Measurements from ENCODE around the gene MORN1.

The MORN1 gene

DNA sequence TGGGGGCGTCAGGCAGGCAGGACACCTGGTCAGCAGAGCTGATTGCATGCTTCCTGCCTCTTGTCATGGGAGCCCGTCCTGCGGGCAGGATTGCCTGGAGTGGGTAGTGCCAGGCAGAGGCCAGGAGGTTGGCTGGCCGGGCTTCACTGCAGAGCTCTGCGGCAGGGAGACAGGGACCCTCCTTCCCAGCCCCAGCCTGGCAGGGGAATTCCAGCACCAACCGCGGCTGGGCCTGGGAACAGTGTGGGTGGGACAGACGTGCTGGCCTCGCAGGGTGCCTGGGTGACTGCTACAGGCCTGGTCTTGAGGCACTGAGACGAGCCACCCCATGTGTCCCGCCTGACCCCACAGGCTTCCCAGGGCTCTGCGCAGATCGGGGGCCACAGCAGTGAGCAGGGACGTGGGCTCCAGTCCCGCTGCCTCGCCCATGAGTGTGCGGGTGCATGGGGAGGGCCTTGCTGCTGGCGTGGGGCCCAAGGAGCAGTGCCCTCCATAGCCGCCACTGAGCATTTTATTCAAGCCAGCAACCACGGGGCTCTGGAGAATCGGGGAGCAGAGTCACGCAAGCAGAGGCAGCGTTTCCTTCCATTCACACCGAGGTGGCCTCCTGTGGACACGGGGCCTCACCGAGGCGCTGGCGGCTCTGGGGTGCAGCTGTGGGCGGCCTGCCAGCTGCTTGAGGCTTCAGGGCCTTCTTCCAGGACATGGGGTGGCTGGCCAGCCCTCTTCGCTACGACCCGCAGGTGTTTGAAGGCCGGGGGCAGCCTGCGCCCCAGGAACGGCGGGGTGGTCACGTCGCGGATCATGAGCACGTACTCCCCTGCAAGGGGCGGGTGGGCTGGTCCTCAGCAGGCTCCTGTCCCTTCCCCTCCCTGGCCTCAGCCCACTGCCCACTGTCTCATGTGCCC lies 70.3 kb downstream of the MORN1 start:
- H3K27me3 ChIP-seq, result no peaks in the 10 kb centered on the region
- no peak for DNase-seq
- TF ChIP-seq, protein P1, sequence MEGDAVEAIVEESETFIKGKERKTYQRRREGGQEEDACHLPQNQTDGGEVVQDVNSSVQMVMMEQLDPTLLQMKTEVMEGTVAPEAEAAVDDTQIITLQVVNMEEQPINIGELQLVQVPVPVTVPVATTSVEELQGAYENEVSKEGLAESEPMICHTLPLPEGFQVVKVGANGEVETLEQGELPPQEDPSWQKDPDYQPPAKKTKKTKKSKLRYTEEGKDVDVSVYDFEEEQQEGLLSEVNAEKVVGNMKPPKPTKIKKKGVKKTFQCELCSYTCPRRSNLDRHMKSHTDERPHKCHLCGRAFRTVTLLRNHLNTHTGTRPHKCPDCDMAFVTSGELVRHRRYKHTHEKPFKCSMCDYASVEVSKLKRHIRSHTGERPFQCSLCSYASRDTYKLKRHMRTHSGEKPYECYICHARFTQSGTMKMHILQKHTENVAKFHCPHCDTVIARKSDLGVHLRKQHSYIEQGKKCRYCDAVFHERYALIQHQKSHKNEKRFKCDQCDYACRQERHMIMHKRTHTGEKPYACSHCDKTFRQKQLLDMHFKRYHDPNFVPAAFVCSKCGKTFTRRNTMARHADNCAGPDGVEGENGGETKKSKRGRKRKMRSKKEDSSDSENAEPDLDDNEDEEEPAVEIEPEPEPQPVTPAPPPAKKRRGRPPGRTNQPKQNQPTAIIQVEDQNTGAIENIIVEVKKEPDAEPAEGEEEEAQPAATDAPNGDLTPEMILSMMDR (IDR thresholded peaks at IDR 0.05; ENCODE audit: low read depth, low read length), result no peak
- no peaks in the 10 kb centered on the region for H3K36me3 ChIP-seq
- H3K4me1 ChIP-seq, result peaks cover 1% of the 10 kb centered on the region; the same call in 1 of the 2 replicates
- no peaks in the 10 kb centered on the region for H3K9me3 ChIP-seq
- no peak overlapping the region for H3K4me3 ChIP-seq (ENCODE audit: low read depth, low read length)

DNA sequence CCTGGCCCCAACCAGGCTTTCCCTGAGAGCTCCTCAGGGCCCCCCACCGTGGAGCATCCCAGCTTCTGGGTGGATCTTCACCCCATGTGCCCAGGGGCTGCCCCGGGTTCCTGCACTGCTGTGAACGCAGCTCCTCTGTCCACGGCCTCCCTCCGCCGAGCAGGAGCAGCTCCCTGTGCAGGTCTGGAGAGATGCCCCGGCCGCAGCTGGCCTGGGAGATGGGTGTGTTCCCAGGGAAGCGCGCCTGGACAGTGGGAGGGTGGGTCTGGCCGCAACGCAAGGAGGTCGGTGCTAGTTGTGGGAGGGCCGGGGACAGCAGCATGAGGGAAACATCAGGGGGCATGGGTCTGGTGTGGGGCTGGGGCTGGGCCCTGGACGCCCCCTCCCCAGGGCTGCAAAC lies 71.3 kb downstream of the MORN1 start:
- peaks cover 4% of the 10 kb centered on the region; the same call in 1 of the 2 replicates for H3K4me1 ChIP-seq
- TF ChIP-seq, protein P1 (IDR thresholded peaks at IDR 0.05; ENCODE audit: low read depth, low read length), result no peak
- H3K36me3 ChIP-seq, result no peaks in the 10 kb centered on the region
- no peaks in the 10 kb centered on the region for H3K27me3 ChIP-seq
- H3K4me3 ChIP-seq (ENCODE audit: low read depth, low read length), result no peak overlapping the region
- H3K9me3 ChIP-seq, result no peaks in the 10 kb centered on the region
- DNase-seq, result no peak

DNA sequence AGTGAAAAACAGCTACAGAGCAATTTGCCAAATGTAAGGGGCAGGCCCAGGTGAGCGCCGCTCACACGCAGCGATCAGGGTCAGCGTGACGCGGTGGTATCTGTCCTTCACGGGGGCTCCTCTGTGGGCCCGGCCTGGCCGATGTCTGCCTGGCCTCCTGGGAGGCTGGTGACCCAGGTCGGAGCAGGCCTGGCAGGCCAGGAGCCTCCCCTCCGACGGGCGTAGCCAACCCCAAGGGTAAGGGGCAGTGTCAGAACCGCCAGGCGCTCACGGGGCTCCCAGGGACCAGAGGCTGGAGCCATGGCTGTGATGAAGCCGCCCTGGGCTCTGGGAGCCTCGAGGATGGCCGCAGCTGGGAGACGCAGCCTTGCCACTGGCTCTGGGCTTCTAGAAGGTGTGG lies 72.1 kb downstream of the MORN1 start:
- H3K4me3 ChIP-seq (ENCODE audit: low read depth, low read length), result no peak overlapping the region
- no peaks in the 10 kb centered on the region for H3K36me3 ChIP-seq
- TF ChIP-seq, protein P1 (IDR thresholded peaks at IDR 0.05; ENCODE audit: low read depth, low read length), result no peak
- H3K27me3 ChIP-seq, result no peaks in the 10 kb centered on the region
- DNase-seq, result no peak
- no peaks in the 10 kb centered on the region for H3K9me3 ChIP-seq
- peaks cover 4% of the 10 kb centered on the region; the same call in 1 of the 2 replicates for H3K4me1 ChIP-seq

DNA sequence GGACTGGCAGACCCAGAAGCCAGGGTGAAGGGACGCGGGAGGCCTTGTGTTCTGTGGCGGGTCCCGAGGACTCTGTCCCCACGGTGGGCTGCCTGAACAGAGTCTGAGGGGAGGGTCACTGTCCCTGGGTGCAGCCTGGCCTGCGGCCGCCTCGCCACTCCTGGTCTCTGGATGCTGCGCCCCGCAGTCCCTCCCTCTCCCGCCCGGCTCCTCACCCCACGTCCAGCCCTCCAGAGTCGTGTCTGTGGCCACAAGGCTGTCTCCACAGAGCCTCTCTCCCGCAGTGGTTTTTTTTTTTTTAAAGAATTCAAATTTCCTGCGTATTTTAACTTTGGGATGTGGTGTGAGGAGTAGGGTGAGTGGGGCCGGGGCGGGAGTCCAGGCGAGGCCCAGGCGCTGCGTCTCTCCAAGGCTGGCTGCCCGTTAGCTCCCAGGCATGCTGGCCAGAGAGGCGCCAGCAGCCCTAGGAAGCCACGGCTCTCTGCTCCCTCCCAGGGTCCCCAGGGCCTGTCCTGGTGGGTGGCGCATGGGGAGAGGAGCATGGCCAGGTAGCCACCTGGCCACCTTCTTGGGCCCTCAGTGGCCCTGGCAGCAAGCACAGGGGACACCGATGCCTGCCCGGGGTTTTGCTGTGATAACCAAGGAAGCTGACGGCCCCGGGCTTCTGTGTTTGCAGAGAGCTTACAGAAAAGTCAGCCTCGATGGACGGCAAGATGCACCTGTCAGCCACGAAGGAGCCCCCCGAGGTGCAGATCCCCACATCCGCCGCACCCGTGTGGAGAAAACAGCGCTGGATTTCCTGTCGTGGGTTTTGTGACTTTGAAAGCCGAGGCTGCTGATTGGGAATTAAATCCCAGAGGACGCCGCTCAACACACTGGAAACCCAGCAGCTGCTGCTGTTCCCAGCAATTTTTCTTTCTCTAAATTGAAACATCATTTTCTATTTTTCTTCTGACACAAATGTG lies 72.8 kb downstream of the MORN1 start:
- Histone ChIP-seq H3K4me1 (peaks cover 4% of the 10 kb centered on the region; the same call in 1 of the 2 replicates), H3K27me3 (no peaks in the 10 kb centered on the region)
- TF ChIP-seq, protein P1 (IDR thresholded peaks at IDR 0.05; ENCODE audit: low read depth, low read length), result no peak

DNA sequence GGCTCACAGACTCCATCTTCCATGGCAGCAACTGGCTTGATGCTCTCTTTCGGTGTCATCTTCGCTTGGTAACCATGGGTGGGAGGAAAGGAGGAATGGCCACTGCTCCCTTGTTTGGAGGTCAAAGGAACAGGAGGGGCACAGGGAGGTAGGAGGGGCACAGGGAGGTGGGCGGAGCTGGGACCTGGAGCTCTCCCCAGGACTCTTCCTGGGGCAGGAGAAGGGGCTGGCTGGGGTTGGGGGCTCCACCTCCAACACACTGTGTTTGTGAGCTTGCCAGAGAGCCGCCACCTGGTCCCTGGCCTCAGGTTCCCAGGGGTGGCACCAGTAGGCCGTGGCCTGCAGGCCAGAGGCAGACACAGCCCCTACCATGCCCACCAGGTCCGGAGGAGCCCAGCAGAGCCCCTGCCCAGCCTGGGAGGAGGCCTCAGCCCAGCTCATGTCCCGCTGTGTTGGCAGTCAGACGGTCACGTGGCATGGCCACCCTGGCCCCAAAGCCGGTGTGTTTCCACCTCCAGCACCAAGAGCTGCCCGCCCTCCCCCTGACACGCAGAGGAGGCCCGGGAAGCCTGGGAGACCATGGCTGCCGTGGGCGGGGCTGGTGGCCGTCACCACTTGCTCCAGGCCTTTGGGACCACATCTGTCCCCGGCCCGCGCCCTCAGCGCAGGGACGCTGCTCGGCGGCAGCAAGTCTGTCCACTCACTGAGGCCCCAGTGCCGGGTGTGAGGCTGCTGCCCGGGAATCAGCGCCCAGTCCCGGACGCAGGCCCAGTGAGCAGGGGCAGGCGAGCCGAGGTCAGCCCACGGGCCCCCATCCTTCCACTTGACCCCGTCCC lies 73.9 kb downstream of the MORN1 start:
- no peak for DNase-seq
- Histone ChIP-seq H3K36me3 (no peaks in the 10 kb centered on the region), H3K4me1 (peaks cover 4% of the 10 kb centered on the region; the same call in 1 of the 2 replicates), H3K27me3 (no peaks in the 10 kb centered on the region), H3K9me3 (no peaks in the 10 kb centered on the region), H3K4me3 (ENCODE audit: low read depth, low read length) (no peak overlapping the region)
- TF ChIP-seq, protein P1 (IDR thresholded peaks at IDR 0.05; ENCODE audit: low read depth, low read length), result no peak

More for the DNA sequence above, 72.8 kb downstream of the MORN1 start:
- no peak for DNase-seq
- H3K4me3 ChIP-seq (ENCODE audit: low read depth, low read length), result no peak overlapping the region
- no peaks in the 10 kb centered on the region for H3K9me3 ChIP-seq
- no peaks in the 10 kb centered on the region for H3K36me3 ChIP-seq

Data from BE2C (cell line).